GM21515 (cell line): ENCODE data around the gene ETS2.
"Not testable (repeated sequence)": the region's sequence is repeated elsewhere in the genome, so short reads cannot be mapped to it uniquely, and the experiment has no call there.

Experiments used
- ATAC-seq: cut with Tn5 transposase; IDR thresholded peaks from one replicate; pipeline ENCODE4 v1.9.1; 2021; ENCODE audit not compliant: unreplicated experiment

ETS2 gene

GRCh38 chr21:38816400-38816977, 10.8 kb downstream of the ETS2 start:
- ATAC-seq = no peak

GRCh38 chr21:38817371-38818324, 11.9 kb downstream of the ETS2 start:
- ATAC-seq = no peak

DNA sequence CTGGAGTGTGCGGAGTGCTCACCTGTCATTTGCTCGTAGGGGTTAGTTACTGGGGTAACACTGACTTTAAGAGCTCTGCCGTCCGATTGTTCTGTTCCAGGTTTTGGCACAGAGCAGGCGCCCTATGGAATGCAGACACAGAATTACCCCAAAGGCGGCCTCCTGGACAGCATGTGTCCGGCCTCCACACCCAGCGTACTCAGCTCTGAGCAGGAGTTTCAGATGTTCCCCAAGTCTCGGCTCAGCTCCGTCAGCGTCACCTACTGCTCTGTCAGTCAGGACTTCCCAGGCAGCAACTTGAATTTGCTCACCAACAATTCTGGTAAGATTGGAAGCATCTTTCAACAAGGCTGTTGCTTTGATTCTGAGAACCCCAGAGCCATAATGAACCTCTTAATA, 12.6 kb downstream of the ETS2 start:
- ATAC-seq = no peak

DNA sequence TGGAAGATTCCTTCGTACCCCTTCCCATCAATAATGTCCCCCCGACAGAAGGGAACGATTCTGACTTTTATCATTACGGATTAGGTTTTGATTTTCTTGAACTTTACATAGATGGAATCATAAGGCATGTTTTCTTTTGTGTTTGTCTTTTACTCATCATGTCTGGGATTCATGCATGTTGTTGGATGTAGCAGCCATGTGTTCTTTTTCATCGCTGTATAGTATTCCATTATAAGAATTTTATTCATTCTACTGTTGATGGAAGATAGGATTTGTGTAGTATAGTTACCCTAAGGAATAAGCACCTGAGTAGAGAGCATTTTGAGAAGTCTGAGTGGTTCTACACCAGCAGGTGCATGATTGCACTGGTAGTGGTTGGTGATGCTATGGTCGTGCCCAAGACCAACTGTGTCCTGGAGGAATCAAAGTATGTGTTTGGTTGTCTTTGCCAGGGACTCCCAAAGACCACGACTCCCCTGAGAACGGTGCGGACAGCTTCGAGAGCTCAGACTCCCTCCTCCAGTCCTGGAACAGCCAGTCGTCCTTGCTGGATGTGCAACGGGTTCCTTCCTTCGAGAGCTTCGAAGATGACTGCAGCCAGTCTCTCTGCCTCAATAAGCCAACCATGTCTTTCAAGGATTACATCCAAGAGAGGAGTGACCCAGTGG, 13.5 kb downstream of the ETS2 start:
- no peak for ATAC-seq

DNA sequence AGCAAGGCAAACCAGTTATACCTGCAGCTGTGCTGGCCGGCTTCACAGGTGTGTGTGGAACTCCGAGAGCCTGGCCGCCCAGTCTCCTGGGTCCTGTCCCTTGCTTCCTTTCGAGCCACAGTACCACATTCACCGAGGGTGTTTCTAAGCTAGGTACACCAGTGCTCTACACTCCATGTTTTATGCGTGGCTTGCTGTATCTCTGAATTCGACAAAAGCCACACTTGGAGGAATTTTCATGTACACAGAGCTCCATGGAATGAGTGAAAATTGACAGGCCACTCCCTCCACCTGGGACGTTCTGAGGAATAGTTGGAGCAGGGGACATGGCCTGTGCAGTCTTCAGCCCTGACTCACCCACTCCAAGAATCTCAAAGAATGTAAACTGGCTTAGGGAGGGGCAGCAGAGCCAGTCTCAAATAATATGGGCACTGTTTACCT, 14.0 kb downstream of the ETS2 start:
- ATAC-seq = no peak

GRCh38 chr21:38820471-38821239, 14.9 kb downstream of the ETS2 start:
- ATAC-seq = no peak

DNA sequence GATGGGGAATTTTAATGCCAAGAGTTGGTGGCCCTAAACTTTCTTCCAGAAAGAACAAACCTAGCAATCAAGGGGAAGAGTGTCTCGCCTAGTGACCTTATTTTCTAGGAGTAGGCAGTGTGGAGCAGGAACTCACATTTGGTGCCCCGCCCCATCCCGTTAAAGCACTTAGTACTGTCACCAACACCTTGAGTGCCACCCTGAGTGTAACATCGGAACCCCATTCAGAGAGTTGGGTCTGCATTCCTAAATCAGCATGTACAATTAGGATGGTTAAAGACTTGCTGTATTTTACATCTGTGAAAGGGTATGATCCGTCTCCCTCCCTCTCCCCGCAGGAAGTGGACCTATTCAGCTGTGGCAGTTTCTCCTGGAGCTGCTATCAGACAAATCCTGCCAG, 15.5 kb downstream of the ETS2 start:
- no peak for ATAC-seq

DNA sequence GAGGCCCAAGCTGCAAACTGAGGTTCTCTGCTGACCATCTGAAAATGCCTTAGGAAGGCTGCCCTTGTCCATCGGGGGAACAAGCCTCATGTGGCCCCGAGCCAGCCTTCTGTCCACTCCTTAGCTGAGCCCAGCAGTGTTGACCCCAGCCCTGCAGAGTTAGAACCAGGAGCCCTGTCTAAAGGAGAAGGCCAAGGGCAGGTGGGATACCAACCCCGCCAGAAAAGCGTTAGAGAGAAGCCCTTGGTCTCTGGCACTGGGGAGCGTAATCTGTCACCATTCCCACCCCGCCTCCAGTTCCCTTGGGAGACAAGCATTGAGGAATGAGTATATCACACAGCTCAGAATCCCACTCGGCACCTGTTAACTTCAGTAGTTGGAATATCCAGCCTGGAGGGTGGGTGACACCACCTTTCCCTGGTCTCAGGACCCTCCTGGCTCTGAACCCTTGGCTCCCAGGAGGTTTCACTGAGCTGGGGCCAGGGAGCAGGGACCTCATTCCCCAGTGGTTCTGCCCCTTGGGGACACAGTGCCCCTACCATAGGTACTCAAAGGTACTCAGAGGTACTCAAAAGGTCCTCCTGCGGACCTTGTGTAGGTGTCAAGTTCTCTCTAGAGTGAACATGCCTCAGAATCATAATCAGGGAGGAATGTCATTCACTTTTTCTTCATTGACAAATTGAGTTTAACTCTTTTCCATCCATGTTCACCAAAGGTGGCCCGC, 16.4 kb downstream of the ETS2 start:
- ATAC-seq = no peak

DNA sequence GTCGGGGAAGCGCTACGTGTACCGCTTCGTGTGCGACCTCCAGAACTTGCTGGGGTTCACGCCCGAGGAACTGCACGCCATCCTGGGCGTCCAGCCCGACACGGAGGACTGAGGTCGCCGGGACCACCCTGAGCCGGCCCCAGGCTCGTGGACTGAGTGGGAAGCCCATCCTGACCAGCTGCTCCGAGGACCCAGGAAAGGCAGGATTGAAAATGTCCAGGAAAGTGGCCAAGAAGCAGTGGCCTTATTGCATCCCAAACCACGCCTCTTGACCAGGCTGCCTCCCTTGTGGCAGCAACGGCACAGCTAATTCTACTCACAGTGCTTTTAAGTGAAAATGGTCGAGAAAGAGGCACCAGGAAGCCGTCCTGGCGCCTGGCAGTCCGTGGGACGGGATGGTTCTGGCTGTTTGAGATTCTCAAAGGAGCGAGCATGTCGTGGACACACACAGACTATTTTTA, 17.1 kb downstream of the ETS2 start:
- no peak for ATAC-seq

- ATAC-seq = no peak
Measured at GRCh38 chr21:38823737-38824123, 18.0 kb downstream of the ETS2 start.

- ATAC-seq = no peak
Measured at GRCh38 chr21:38824124-38824822, 18.5 kb downstream of the ETS2 start.

GRCh38 chr21:38825269-38825668, 19.5 kb downstream of the ETS2 start:
- ATAC-seq = no peak

DNA sequence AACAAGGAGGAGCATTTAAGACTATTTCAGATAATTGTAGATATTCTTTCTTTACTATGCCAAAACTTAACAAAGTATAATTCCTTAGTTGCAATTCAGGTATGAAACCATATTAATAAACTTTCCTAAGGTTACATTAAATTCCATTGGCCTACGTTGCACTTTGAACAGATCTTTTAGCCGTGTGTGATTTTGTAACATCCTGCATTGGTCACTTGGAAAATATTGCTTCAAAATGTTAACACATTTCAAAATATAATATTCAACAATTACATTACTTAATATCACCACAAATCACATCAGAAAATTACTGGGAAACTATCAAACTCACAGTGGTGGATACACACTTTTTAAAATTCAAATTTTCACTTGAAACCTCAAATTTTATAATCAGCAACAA, 20.2 kb downstream of the ETS2 start:
- ATAC-seq = no peak

DNA sequence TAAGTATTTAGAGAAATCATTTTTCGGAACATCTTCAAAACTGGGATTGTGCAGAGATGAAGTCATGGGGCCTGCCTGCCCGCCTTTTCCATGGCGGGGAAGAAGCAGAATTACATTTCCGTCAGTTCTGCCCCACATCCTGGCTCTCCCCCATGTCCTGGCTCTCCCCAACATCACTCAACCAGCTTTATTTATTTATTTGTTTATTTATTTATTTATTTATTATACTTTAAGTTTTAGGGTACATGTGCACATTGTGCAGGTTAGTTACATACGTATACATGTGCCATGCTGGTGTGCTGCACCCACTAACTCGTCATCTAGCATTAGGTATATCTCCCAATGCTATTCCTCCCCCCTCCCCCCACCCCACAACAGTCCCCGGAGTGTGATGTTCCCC, 22.4 kb downstream of the ETS2 start:
- ATAC-seq = not testable (repeated sequence)

DNA sequence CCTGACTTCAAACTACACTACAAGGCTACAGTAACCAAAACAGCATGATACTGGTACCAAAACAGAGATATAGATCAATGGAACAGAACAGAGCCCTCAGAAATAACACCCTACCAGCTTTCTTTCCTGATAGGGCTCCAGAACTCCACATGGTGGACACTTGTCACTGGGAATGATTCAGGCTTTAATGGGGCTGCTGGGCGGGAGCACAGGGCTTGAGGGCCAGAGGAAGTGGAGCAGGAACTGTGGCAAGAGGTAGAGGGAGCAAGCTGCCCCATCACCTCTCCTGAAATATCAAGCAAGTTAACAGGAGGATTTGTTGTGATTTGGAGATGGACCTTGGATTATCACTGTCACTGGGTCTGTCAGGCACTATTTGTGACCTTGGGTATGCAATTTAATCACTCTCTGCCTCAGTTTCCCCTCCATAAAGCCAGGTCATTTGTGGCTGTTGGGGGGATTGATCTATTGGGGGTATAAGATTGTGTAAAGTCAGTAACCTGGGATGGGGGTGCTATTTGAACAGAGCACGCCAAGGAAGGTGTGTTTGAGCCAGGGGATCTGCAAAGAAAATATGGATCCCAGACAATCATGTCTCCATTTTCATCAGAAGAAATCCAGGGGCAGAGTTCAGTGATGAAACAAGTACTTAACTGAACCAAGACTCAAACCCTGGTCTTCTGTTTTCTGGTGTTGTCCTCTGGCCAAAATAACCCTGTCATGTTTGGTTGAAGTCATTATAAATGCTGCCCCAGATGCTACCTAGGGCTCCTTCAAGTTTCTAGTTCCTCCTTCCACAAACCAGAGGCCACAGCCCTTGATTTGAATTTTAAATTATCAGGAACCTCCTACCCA, 25.2 kb downstream of the ETS2 start:
- ATAC-seq = peak; percentile 77

- peak; percentile 85 for ATAC-seq
Measured at GRCh38 chr21:38831526-38832467, 26.1 kb downstream of the ETS2 start.

DNA sequence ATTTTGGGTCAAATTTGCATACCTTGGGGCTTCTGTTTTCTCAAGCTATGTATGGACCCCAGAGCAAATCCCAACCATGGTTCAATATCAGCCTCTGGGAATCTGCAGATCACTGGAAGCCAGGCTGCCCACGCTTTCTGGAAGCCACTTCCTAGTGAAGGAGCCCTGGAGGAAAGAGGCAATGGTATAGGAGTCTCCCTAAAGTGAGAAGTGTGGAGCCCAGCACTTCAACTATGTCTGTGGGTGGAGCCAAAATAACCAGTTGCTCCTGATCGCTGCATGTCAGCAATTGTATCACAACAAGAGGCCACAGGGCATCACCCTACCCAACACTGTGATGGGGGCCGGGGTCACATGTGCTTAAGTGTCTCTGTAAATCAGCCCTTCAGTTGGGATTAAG, 26.9 kb downstream of the ETS2 start:
- no peak for ATAC-seq

DNA sequence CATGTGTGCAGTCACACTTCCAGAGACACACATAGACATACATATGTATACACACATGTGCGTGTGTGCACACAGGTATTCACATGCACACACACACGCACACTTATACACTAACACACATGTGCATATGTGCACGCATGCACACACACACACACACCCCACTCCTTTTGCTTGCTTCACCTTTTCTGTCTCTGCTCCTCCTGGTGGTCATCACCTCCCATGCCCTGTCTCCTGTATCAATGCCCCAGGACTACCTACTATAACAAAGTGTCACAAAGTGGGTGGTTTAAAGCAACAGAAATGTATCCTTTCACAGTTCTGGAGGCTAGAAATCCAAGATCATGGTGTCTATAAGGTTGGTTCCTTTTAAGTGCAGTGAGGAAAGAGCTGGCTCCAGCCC, 27.4 kb downstream of the ETS2 start:
- ATAC-seq = no peak
